ENCODE measurements around the gene DGKB.

GRCh38 chr7:14891289-14891688 lies 11.3 kb downstream of the DGKB start:
- TF ChIP-seq POLR2A (IDR thresholded peaks at IDR 0.05) = no peak
- no peak for TF ChIP-seq CTCF (IDR thresholded peaks at IDR 0.05)
